ENCODE results near the gene RAB1B. TPM values are rescaled to one million over a fixed set of nuclear protein-coding genes. Genes with fewer than 3 reads are reported as not detected.

The RAB1B gene
- total and polyA plus RNA-seq, 2 donors (not counting 1 experiment from before 2014, with no cell fraction given): 77.1 to 77.8 TPM

GRCh38 chr11:66219846-66220565 is 48.4 kb upstream of the RAB1B start:
- Mint-ChIP-seq H3K4me1 (peaks cover 16% of the 10 kb centered on the region), H3K9me3 (ENCODE audit: insufficient read depth) (no peaks in the 10 kb centered on the region), H3K27ac (no peak overlapping the region), H3K27me3 (no peaks in the 10 kb centered on the region), H3K4me3 (no peak overlapping the region)
- H3K27ac ChIP-seq (ENCODE audit: low read length in 2 of 2): peak overlapping the region in 1 of 2 donors; percentile 94
- TF ChIP-seq CTCF (IDR thresholded peaks at IDR 0.05): no peak
- TF ChIP-seq EZH2 (IDR thresholded peaks at IDR 0.05; ENCODE audit: borderline replicate concordance, insufficient read depth, low read depth, low read length, poor library complexity, severe bottlenecking): no peak
- intact Hi-C loops (cut with micrococcal nuclease): no loop called here
- H3K27me3 ChIP-seq (replicated peaks in 1 of 4; ENCODE audit: control extremely low read depth in 1 of 4, control insufficient read depth in 3 of 4, insufficient read depth in 4 of 4, low read length in 3 of 4): no peaks in the 10 kb centered on the region
- ATAC-seq (ENCODE audit: low read depth) (no peak), DNase-seq (no peak)
- no peaks in the 10 kb centered on the region for H3K9me3 ChIP-seq (ENCODE audit: control extremely low read depth in 1 of 3, control insufficient read depth in 2 of 3, insufficient read depth in 1 of 3, low read length in 2 of 3)
- peaks cover 8% of the 10 kb centered on the region for H3K79me2 ChIP-seq (ENCODE audit: control insufficient read depth, insufficient read depth, low read length)
- no peak overlapping the region for H3K9ac ChIP-seq (ENCODE audit: low read length)
- H3K4me3 ChIP-seq (ENCODE audit: control extremely low read depth in 1 of 5, extremely low read depth in 1 of 5, insufficient read depth in 1 of 5, low read depth in 2 of 5, low read length in 4 of 5): no peak overlapping the region
- no peak overlapping the region for H2AFZ ChIP-seq (ENCODE audit: insufficient read depth, low read depth, low read length, poor library complexity, severe bottlenecking)
- CTCF ChIA-PET: interaction anchor here (1.3 to 4.4 kb wide), 3 partner anchors 20 to 92 kb away, joined by 3 to 31 read pairs (median 5); no protein-coding TSS in a partner anchor
- peaks cover 10 to 14% of the 10 kb centered on the region in 2 donors for H3K4me1 ChIP-seq (ENCODE audit: control insufficient read depth in 2 of 2, insufficient read depth in 2 of 2, low read length in 2 of 2)
- peaks cover 7% of the 10 kb centered on the region for H4K20me1 ChIP-seq (ENCODE audit: control insufficient read depth, insufficient read depth, low read length, poor library complexity, severe bottlenecking)
- H3K4me2 ChIP-seq (replicated peaks; ENCODE audit: low read depth, low read length, poor library complexity, severe bottlenecking): no peak overlapping the region
- POLR2A ChIA-PET: no interaction called here
- 96% methylated on average over 14 of the region's 19 CpGs for WGBS (ENCODE audit: insufficient coverage)
- peaks cover 13 to 78% of the 10 kb centered on the region in 2 experiments for H3K36me3 ChIP-seq (replicated peaks in 1 of 2; ENCODE audit: control extremely low read depth in 1 of 2, control insufficient read depth in 1 of 2, extremely low read depth in 1 of 2, insufficient read depth in 2 of 2, low read length in 1 of 2)

- H3K79me2 ChIP-seq (ENCODE audit: control insufficient read depth, insufficient read depth, low read length): peaks cover 9% of the 10 kb centered on the region
- intact Hi-C loops (cut with micrococcal nuclease): no loop called here
- H3K36me3 ChIP-seq (replicated peaks in 1 of 2; ENCODE audit: control extremely low read depth in 1 of 2, control insufficient read depth in 1 of 2, extremely low read depth in 1 of 2, insufficient read depth in 2 of 2, low read length in 1 of 2): peaks cover 13 to 80% of the 10 kb centered on the region in 2 experiments
- ATAC-seq (ENCODE audit: low read depth) (no peak), DNase-seq (no peak)
- H3K9me3 Mint-ChIP-seq (ENCODE audit: insufficient read depth): no peaks in the 10 kb centered on the region
- H3K27me3 ChIP-seq (replicated peaks in 1 of 4; ENCODE audit: control extremely low read depth in 1 of 4, control insufficient read depth in 3 of 4, insufficient read depth in 4 of 4, low read length in 3 of 4): no peaks in the 10 kb centered on the region
- ChIA-PET CTCF (interaction anchor here (1.5 to 4.4 kb wide), 2 partner anchors 62 to 91 kb away, joined by 3 to 31 read pairs; no protein-coding TSS in a partner anchor), POLR2A (no interaction called here)
- H3K4me2 ChIP-seq (replicated peaks; ENCODE audit: low read depth, low read length, poor library complexity, severe bottlenecking): no peak overlapping the region
- H3K9ac ChIP-seq (ENCODE audit: low read length): no peak overlapping the region
- H3K4me1 Mint-ChIP-seq: peaks cover 16% of the 10 kb centered on the region
- H3K4me3 ChIP-seq (ENCODE audit: control extremely low read depth in 1 of 5, extremely low read depth in 1 of 5, insufficient read depth in 1 of 5, low read depth in 2 of 5, low read length in 4 of 5): no peak overlapping the region
- WGBS (ENCODE audit: insufficient coverage): 97% methylated on average over 3 of the region's 6 CpGs
- H3K27ac Mint-ChIP-seq: peak overlapping the region; percentile 65
- H4K20me1 ChIP-seq (ENCODE audit: control insufficient read depth, insufficient read depth, low read length, poor library complexity, severe bottlenecking): peaks cover 7% of the 10 kb centered on the region
- TF ChIP-seq CTCF (IDR thresholded peaks at IDR 0.05): no peak
- TF ChIP-seq EZH2 (IDR thresholded peaks at IDR 0.05; ENCODE audit: borderline replicate concordance, insufficient read depth, low read depth, low read length, poor library complexity, severe bottlenecking): no peak
- H3K27ac ChIP-seq (ENCODE audit: low read length in 2 of 2): peak overlapping the region in 1 of 2 donors; percentile 94
- H3K4me1 ChIP-seq (ENCODE audit: control insufficient read depth in 2 of 2, insufficient read depth in 2 of 2, low read length in 2 of 2): peaks cover 10 to 14% of the 10 kb centered on the region in 2 donors
- H3K27me3 Mint-ChIP-seq: no peaks in the 10 kb centered on the region
- H3K9me3 ChIP-seq (ENCODE audit: control extremely low read depth in 1 of 3, control insufficient read depth in 2 of 3, insufficient read depth in 1 of 3, low read length in 2 of 3): no peaks in the 10 kb centered on the region
- no peak overlapping the region for H2AFZ ChIP-seq (ENCODE audit: insufficient read depth, low read depth, low read length, poor library complexity, severe bottlenecking)
- no peak overlapping the region for H3K4me3 Mint-ChIP-seq
Measured at GRCh38 chr11:66220566-66220935, 47.9 kb upstream of the RAB1B start.

Measured in B cell (primary cell).